GM18873 (cell line): ENCODE results near the gene FAM83G.
"Not testable (repeated sequence)": the region's sequence is repeated elsewhere in the genome, so short reads cannot be mapped to it uniquely, and the experiment has no call there.

Experiments used
- ATAC-seq: cut with Tn5 transposase; IDR thresholded peaks from one replicate; pipeline ENCODE4 v1.9.1; 2021; ENCODE audit warnings: mild to moderate bottlenecking, moderate library complexity, moderate number of reproducible peaks; ENCODE audit not compliant: unreplicated experiment, low FRiP score

The FAM83G gene

DNA sequence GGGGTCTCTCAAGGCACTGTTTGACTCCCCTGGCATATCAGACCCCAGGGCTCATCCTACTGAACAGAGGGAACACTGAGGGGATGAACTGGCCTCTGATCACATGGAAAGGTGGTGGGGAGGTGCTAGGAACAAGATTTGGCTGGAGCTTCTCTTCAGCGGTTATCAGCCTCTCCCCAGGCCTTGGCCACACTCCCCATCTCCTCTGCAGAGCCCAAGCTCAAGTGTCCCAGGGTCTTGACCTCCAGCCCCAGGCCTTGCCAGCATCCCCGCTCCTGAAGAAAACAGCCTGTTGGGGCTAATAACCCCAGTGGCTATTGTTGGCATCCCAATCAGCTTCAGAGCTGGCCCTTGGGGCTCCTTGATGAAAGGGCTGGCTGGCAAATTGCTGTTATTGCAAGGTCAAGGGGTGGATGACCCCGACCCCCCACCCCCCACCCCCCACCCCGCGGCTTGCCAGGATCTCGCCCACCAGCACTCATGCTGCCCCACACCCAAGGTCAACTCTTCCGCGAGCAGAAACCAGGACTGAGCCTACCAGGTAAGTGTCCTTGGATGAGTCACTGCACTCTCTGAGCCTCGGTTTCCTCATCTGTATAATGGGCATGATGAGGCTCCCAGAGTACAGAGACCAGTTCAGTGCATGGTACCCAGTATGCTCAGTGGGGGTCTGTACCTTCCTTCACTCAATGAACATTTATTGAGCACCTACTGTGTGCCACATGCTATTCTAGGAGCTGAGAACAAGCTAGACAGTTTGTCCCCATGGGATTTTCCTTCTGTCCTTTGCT is 18.8 kb upstream of the FAM83G start:
- no peak for ATAC-seq

DNA sequence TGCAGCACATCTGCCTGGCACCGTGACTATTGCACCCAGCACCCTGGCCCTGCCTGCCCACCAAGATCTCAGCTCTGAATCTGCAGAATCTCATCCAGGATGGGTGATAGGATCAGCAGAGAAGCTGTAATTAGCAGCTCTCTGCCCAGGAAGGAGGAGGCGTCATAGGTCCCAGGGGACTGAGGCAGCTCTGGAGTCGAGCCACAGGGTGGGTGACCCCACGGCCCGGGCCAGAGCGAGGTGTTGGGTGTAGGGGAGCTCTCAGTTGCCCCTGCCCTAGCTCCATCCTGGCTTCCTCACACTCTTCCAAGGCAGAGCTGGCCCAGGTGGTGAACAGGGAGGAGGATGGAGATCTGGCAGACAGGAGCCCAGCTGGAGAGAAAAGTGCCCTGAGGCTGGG is 18.2 kb upstream of the FAM83G start:
- ATAC-seq, result no peak

DNA sequence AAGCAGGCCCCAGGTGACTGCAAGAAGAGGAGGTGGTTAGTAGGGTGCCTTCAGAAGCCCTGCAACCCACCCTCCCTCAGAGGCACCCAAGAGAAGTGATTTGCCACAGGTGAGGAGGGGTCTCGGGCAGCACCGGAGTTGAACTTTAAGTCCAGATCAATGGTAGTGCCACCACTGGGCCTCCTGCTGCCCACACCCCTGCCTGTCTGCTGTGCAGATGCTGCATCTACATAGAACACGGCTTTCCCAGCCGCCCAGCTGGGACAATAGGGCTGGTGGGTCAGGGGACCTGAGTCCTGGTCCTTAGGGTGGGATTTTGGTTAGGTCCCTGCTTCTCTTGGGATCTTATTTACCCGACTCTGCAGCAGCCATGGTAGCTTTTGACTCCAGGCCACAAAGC is 17.6 kb upstream of the FAM83G start:
- ATAC-seq, result no peak

DNA sequence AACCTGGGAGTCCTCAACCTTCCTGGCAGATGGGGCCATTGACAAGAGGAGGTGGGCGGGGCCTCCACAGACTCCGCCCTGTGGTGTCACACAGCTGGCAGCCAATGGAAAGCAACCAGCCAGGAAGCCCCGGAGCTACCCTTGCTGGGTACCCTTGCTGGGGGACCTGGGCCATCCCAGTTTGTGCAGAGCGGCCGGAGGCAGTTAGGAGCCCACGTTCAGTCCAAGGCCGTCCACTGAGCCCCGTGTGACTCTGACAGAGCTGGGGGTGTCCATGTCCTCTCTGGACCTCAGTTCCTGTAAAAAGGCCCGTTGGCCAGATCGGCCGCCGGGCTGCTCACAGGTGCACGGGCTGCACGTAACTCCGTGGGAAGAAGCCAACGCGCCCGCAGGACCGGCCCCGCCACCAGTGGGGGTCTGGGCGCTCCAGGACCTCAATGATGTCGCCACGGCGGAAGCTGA is 17.1 kb upstream of the FAM83G start:
- ATAC-seq, result no peak

DNA sequence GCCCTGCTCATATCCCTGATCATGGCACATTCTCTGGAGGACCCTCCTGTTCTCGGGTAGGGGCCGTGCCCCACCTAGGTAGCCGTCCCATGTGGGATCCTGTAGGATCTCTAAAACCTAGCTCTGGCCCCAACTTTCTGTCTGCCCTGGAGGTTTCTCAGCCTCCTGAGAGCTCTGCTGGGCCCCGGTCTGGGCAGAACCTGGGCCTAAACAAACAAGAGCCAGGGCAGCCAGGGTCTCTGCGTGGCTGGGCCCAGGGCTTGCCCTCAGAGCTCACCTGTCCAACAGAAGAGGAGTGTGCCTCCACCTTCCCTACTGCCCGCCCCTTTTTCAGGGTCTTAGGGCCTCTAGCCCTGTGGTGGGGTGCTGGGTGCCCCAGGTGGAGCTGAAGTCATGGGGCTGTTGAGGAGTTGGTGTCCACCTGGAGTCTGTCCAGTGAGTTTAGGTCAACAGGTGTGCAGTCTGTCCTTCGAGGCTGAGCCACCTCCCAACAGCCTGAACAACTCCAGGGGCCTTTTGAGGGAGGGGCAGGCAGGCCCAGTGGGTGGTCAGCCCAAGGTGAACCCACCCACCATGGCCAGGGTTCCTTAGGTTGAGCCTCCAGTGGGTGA is 16.6 kb upstream of the FAM83G start:
- not testable (repeated sequence) for ATAC-seq

DNA sequence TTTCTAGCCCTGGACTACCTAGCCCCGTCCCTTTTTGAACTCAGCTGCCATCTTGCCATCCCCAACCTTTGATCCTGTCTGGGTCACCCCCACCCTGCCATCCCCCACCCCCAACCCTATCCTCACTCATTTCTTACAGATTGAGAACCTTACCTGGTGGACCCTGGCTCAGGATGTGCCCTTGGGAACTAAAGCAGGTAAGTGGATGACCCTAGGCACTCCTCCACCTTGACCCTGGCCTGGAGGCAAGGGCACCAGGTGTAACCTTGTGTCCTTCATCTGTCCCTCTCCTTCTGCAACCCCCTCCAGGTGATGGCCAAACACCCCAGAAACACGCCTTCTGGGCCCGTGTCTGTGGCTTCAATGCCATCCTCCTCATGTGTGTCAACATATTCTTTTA is 15.5 kb upstream of the FAM83G start:
- no peak for ATAC-seq

DNA sequence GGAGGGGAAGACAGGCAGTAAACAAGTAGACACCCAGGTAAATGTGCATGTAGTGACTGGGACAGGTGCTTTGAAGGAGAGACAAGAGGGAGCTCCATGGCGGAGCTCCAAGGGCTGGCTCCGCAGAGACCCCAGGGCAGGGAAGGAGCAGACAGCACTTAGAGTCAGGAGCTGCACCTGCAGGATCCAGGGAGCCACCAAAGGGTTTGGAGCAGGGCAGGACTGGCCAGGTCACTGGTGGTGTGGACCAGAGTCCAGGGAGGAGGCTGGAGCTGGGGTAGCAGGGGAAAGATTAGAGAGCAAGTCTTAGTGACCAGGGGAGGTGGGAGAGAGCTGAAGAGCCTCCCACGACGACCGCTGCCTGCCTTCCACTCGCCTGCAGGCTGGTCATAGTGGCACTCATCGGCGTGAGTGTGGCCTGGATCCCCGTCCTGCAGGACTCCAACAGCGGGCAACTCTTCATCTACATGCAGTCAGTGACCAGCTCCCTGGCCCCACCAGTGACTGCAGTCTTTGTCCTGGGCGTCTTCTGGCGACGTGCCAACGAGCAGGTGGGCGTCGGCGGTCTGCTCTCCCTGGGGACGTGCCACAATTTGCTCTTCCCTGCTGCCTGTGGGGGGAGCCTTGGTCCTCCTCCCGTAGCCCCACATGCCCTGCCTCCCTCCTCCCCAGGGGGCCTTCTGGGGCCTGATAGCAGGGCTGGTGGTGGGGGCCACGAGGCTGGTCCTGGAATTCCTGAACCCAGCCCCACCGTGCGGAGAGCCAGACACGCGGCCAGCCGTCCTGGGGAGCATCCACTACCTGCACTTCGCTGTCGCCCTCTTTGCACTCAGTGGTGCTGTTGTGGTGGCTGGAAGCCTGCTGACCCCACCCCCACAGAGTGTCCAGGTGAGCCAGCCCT is 14.7 kb upstream of the FAM83G start:
- no peak for ATAC-seq

DNA sequence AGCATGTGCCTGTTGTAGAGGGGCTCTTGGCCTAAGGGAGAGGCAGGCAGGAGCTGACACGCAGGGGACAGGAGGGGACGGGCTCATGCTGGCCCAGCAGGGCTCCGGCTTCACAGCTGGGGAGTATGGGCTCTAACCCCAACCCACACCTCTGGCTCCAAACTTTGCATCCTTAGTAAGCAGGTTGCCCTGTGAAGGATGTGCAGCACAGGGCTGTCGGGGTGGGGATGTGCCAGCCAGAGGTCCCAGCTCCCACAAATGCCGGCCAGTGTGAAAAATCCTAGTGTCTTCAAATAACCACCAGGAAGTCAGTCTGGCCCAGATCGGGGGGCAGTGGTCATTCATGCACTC is 14.0 kb upstream of the FAM83G start:
- ATAC-seq, result no peak

DNA sequence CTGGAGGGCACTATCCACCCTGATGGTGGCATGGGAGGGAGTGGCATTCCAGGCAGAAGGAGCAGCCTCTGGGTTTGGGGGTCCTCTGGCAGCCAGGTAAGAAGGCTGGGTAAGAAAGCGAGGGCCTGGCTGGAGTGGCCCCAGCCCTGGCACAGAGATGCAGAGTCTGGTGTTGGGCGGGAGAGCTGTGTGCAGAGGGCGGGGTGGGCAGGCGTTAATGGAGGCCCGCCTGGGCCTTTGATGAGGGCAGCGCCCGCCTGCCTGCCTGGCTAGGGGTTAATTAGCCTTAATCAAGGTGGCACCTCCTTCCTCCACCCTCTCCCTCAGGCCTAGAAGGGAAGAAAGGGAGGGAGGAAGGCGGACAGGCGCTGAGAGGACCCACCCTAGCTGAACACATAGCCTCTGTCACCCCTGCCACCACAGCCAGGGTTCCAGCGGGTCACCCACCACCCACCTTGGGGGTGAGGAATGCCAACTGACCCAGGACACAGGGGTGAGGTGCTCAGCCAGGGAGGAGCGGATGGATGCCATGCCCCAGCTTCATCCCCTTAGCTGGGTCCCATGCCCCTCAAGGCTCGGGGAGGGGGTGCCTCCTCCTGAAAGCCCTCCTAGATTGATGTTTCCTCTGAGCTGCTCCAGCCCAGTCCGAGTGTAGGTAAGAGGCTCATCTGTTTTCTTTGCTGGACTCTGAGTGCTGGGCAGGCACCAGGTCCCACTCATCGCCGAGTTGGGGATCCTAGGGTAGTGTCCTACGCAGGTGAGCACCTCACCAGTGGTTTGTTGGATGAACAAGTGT is 13.4 kb upstream of the FAM83G start:
- no peak for ATAC-seq

DNA sequence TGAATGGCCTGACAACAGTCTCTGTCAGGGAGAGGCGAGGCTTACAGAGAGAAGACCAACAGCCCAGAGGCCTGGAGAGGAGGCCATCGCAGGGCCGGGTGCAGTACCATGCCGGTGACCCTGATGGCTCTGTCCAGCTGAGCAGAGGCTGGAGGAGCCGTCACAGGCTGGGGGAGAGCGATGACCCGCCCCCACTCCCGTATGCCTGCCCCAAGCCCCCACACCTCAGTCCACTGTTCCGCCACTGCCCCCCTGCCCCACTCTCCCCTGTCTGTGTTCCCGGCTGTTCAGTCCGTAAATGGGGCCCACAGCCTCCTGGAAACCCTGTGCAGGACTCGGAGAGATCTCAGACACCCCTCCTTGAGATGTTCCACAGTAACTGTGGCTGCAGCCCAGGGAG is 12.8 kb upstream of the FAM83G start:
- no peak for ATAC-seq

DNA sequence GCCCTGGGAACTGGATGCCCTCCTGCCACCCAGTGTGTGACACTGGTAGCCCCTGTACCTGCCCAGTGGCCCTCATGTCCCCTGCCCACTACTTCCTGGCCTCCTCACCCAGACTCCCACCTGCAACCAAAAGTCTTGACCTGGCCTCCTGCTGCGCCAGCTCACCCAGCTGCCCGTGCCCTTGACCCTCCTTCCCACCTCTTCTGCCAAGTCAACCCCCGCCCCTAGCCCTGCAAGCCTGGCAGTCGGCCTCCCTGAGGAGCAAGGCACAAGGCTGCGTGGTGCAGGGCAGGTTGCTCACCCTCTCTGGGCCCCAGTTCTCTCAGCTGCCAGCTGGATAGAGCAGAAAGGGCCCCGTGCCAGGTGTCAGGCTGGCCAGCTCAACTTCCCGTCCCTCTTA is 12.3 kb upstream of the FAM83G start:
- no peak for ATAC-seq

DNA sequence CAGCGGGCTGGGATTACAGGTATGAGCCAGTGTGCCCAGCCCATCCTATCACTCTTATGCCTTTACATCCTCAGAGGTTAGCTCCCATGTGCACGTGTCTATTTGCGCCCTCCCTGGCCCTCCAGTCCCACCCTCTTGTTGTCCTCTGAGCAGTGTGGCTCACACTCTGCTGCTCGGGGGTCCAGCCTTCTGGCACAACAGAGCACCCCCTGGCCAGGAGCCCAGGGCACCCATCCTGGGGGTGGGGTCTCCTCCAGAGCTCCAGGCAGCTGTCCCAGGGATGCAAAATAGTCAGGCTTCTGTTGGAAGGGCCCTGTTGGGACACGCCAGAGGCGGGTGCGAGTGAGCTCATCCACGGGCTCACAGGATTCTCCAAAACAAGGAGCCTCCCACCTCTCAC is 11.7 kb upstream of the FAM83G start:
- ATAC-seq, result no peak

DNA sequence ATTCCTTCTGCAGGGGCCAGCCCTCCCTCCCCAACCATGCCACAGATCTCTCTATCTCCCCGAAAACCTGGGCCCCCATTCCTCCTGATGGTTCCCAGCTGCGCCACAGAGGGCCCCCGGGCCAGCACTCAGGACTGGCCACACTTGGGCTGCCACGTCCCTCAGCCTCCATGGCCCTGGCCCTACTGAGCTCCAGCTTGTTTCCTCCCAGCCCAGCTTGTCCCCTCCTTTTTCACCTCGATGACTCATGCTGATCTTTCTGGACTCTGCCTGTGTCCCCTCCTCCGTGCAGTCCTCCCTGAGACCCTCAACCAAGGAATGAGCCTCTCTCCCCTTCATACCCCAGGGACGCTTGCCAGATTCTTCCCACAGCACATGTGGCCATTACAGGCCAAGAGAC is 10.9 kb upstream of the FAM83G start:
- no peak for ATAC-seq

DNA sequence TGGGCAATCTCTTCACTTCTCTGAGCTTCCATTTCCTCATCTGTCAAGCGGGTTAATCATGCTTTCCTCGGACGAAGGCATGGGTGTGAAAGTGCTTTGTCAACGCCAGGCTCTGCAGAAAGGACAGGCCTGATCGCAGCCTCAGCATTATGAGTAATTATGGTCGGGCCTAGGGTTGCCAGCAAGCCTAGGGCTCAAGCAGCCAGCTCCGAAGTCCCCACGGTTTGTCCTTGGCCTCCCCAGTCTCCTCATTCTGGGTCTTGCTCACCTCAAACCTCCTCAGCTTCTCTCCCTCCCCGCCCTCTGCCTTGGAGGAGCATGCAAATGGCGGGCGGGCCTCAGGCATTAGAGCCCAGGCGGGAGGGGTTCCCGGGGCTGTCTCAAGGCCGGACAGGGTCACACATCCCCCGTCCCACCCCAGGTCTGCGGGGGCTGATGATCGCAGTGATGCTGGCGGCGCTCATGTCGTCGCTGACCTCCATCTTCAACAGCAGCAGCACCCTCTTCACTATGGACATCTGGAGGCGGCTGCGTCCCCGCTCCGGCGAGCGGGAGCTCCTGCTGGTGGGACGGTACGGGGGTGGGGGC is 10.2 kb upstream of the FAM83G start:
- no peak for ATAC-seq

DNA sequence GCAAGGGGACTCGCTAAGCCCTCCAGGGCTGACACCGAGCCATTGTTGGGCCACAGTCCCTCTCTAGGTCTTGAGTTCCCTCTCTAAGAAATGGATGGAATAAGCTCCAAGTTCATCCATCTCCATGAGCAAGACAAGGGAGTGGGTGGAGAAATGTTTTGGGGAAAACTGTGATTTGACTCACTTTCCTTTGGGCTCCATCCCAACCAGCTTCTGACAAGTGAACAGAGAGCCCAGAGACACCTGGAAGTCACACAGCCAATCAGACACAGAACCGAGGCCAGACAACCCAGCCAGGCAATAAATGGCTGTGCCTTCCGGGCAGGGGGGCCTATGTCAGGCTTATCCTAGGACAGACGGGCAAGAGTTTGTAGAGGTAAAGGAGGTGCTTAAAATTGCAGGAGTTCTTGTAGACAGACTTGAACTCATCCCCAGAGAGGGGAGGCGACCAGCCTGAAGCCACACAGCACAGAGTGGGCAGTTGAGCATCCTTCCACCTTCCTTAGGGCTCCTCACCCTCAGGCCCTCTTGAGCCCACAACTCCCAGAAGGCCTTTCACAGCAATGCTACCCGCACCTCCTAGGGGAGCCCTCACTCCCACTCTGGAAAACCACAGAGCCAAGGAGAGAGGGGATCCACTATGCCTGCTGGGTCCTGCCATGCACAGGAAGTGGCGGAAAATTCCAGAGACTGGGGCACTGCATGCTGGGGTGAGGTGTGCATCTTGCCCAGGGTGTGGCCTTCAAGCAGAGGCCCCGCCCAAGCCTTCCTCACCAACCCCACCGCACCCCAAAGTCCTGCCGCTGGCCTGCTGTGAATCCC is 9.5 kb upstream of the FAM83G start:
- ATAC-seq, result no peak

DNA sequence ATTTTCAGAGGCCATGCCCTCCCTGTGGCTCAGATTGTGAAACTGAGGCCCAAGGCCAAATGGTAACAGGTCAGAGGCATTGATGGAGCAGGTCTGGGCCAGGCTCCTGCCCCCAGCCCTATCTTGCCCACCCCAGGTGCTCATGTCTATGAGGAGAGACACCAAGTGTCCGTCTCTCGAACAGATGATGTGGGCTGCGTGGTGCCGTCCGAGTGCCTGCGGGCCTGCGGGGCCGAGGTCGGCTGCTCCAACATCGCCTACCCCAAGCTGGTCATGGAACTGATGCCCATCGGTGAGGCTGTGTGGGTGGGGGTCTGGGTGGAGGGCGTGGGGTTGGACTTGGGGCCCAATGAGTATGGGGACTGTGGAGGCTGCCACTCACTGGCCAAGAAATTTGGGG is 8.7 kb upstream of the FAM83G start:
- no peak for ATAC-seq

DNA sequence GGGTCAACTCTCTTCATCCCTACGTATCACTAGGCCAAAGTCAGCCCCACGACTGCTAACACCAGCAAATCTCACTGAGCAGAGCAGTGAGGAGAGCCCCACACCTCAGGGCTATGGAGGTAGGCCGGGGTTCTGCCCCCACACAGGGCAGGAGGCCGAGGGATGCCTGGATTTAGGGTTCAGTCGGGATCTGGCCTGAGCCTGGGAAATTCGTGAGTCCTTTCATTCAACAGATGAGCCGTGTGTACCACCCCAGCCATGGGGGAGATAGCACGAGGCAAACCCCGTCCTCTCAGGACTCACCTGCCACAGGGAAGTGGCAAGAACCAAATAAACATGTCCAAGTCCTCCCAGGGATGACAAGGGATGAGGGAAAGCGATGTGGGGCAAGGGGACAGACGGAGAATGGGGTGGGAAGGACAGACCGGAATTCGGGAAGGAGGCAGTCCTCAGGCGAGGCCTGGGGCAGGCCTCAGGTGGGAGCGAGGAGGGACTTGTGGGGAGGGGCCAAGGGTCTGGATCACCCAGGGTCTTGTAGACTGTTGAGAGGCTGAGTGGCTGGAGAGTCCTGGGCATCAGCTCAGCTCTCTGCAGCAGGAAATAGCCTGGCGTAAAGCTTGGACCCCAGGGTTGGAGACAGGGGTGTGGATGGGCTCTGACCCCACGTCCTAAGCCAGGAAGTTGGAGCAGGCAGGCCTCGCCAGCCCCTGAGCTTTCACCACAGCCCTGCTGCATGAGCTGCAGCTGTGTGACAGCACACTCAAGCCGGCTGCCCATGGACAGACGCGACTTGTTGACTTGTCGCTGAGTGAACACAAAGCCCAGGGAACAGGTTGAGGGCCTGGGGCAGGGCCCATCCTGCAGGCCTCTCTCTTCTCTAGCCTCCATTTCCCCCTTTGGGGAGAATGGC is 7.9 kb upstream of the FAM83G start:
- ATAC-seq, result no peak

DNA sequence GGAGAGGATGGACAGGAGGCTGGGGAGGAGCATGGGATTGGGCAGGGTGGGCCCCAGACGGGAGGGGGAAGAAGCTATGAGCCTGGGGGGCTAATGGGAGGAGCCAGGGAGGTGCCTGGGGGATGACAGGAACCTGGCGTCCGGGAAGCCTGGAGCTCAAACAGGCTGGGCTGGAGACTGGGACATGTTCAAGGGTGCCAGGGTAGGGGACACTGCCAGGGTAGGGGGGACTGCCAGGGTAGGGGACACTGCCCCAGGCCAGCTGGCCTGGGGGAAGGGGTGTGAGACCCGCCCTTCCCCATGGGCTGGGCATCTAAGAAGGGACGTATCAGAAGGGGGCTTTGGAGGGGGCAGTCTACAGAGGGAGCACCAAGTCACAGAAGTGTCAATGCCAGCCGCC is 7.0 kb upstream of the FAM83G start:
- no peak for ATAC-seq
